DOHH2 (cell line): Measurements from ENCODE around the gene SMPD3.

Experiments used
- H3F3A ChIP-seq: fragments of 200-600 bp; sonication (generic), shearing (Covaris generic); 2 replicates; pipeline ENCODE4 v1.6.0; 2016; ENCODE audit warnings: antibody characterized with exemption, mild to moderate bottlenecking; ENCODE audit not compliant: control insufficient read depth, insufficient read depth
- H3K27ac ChIP-seq: fragments of 200-600 bp; sonication (generic); 2 replicates; pipeline ENCODE4 v1.5.1; 2014; ENCODE audit warnings: low read depth, mild to moderate bottlenecking, low read length, moderate library complexity
- H3K27me3 ChIP-seq: fragments of 200-600 bp; sonication (generic); 2 replicates; pipeline ENCODE4 v1.6.1; 2014; ENCODE audit warnings: mild to moderate bottlenecking, low read length, mixed read lengths; ENCODE audit not compliant: control insufficient read depth
- H3K36me3 ChIP-seq: fragments of 200-600 bp; sonication (generic); 2 replicates; pipeline ENCODE4 v1.6.1; 2014; ENCODE audit warnings: mild to moderate bottlenecking, low read length, moderate library complexity, mixed read lengths; ENCODE audit not compliant: control insufficient read depth
- H3K4me1 ChIP-seq: fragments of 200-600 bp; sonication (generic); 2 replicates; pipeline ENCODE4 v1.6.1; 2014; ENCODE audit warnings: mild to moderate bottlenecking, low read length, mixed read lengths; ENCODE audit not compliant: control insufficient read depth
- H3K4me2 ChIP-seq: fragments of 200-600 bp; sonication (generic); 2 replicates; pipeline ENCODE4 v1.6.0; 2014; ENCODE audit warnings: mild to moderate bottlenecking, low read length, moderate library complexity
- H3K4me3 ChIP-seq: fragments of 200-600 bp; sonication (generic); 2 replicates; pipeline ENCODE4 v1.5.1; 2014; ENCODE audit warnings: mild to moderate bottlenecking, low read length, mixed read lengths
- H3K79me2 ChIP-seq: fragments of 200-600 bp; sonication (generic); 2 replicates; pipeline ENCODE4 v1.6.1; 2014; ENCODE audit warnings: mild to moderate bottlenecking, low read length, mixed read lengths; ENCODE audit not compliant: control insufficient read depth
- H3K9me2 ChIP-seq: fragments of 200-600 bp; sonication (generic); replicated peaks from 2 replicates; pipeline ENCODE4 v1.6.1; 2014; ENCODE audit warnings: mild to moderate bottlenecking, low read length, mixed read lengths; ENCODE audit not compliant: control insufficient read depth
- H3K9me3 ChIP-seq: fragments of 200-600 bp; sonication (generic); 2 replicates; pipeline ENCODE4 v1.6.1; 2014; ENCODE audit warnings: antibody characterized with exemption, low read length, mixed read lengths; ENCODE audit not compliant: control insufficient read depth, insufficient read depth
- H4K20me1 ChIP-seq: fragments of 200-600 bp; sonication (generic); 2 replicates; pipeline ENCODE4 v1.6.0; 2014; ENCODE audit warnings: low read depth, mild to moderate bottlenecking, antibody characterized with exemption, low read length, moderate library complexity; ENCODE audit not compliant: control insufficient read depth, insufficient read depth
- CTCF ChIP-seq: fragments of 200-600 bp; sonication (generic); IDR thresholded peaks from one replicate; pipeline ENCODE4 v1.5.1; 2014; ENCODE audit warnings: antibody characterized with exemption, mild to moderate bottlenecking, low read depth, low read length; ENCODE audit not compliant: poor library complexity, severe bottlenecking
- EZH2phosphoT487 ChIP-seq: fragments of 200-600 bp; sonication (generic); IDR thresholded peaks from 2 replicates; pipeline ENCODE4 v1.6.1; 2017; ENCODE audit warnings: borderline replicate concordance, mild to moderate bottlenecking, antibody characterized with exemption, low read length, moderate library complexity, mixed read lengths

Gene SMPD3

GRCh38 chr16:68396481-68396880 lies 51.8 kb downstream of the SMPD3 start:
- Histone ChIP-seq H4K20me1 (no peaks in the 10 kb centered on the region), H3K27ac (no peak overlapping the region), H3K79me2 (no peaks in the 10 kb centered on the region), H3K4me3 (no peak overlapping the region), H3K36me3 (no peaks in the 10 kb centered on the region), H3K27me3 (peaks cover 9% of the 10 kb centered on the region), H3F3A (no peaks in the 10 kb centered on the region), H3K4me1 (no peaks in the 10 kb centered on the region), H3K9me3 (no peaks in the 10 kb centered on the region), H3K4me2 (no peak overlapping the region), H3K9me2 (no peaks in the 10 kb centered on the region)
- TF ChIP-seq EZH2phosphoT487 = no peak
- peak; percentile 53 for TF ChIP-seq CTCF

- no peaks in the 10 kb centered on the region for H4K20me1 ChIP-seq
- H3K4me1 ChIP-seq = no peaks in the 10 kb centered on the region
- no peaks in the 10 kb centered on the region for H3K79me2 ChIP-seq
- H3K27me3 ChIP-seq = peaks cover 9% of the 10 kb centered on the region
- no peak overlapping the region for H3K4me2 ChIP-seq
- H3K27ac ChIP-seq = no peak overlapping the region
- H3K4me3 ChIP-seq = no peak overlapping the region
- no peaks in the 10 kb centered on the region for H3K9me2 ChIP-seq
- H3K9me3 ChIP-seq = no peaks in the 10 kb centered on the region
- no peaks in the 10 kb centered on the region for H3F3A ChIP-seq
- no peaks in the 10 kb centered on the region for H3K36me3 ChIP-seq
- TF ChIP-seq EZH2phosphoT487 (no peak), CTCF (no peak)
Observed at GRCh38 chr16:68395815-68396214, 52.5 kb downstream of the SMPD3 start.

- Histone ChIP-seq H3K4me3 (no peak overlapping the region), H3K27me3 (peaks cover 9% of the 10 kb centered on the region), H3K36me3 (no peaks in the 10 kb centered on the region), H4K20me1 (no peaks in the 10 kb centered on the region), H3K9me2 (no peaks in the 10 kb centered on the region), H3F3A (no peaks in the 10 kb centered on the region), H3K9me3 (no peaks in the 10 kb centered on the region), H3K27ac (no peak overlapping the region), H3K79me2 (no peaks in the 10 kb centered on the region), H3K4me2 (no peak overlapping the region), H3K4me1 (no peaks in the 10 kb centered on the region)
- TF ChIP-seq EZH2phosphoT487 (no peak), CTCF (no peak)
Observed at GRCh38 chr16:68395167-68395786, 53.0 kb downstream of the SMPD3 start.
